Ishikawa (cell line): ENCODE results near the gene IL17RD.

ENCODE experiments used
- CREB1 ChIP-seq: IDR thresholded peaks from 2 replicates; pipeline ENCODE4 v1.6.1; 2012; ENCODE audit warnings: low read depth
- EP300 ChIP-seq: IDR thresholded peaks from 2 replicates; pipeline ENCODE4 v1.6.1; 2012; ENCODE audit warnings: borderline replicate concordance
- RAD21 ChIP-seq: IDR thresholded peaks from 2 replicates; pipeline ENCODE4 v1.6.1; 2012; ENCODE audit warnings: low read depth
- TAF1 ChIP-seq: IDR thresholded peaks from 2 replicates; pipeline ENCODE4 v1.6.1; 2012; ENCODE audit warnings: low read depth, mild to moderate bottlenecking
- TCF12 ChIP-seq: IDR thresholded peaks from 2 replicates; pipeline ENCODE4 v1.6.1; 2012; ENCODE audit warnings: low read depth
- TF ChIP-seq, protein P1 (sequence below): IDR thresholded peaks from 2 replicates; pipeline ENCODE4 v1.6.1; 2012

DNA sequence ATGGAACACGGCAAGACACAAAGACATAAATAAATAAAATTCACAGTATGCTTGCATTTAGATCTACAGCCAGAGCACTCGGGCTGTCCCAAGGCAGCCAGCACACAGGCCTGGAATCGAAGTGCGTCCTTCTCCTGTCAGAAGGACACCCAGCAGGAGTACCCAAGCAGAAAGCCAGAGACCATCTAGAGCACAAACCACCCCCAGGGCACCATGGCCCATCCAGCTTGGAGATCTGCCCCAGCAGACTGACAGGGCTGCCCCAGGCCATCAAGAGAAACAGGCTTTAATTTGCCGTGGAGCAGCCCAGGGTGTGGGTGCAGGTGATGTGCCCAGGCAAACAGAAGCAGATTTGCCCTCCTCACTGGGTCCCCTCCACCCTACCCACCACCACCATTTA lies 112.5 kb downstream of the IL17RD start:
- TF ChIP-seq TCF12 (no peak), RAD21 (no peak), CREB1 (no peak), TAF1 (no peak), EP300 (no peak)
- TF ChIP-seq, protein P1, sequence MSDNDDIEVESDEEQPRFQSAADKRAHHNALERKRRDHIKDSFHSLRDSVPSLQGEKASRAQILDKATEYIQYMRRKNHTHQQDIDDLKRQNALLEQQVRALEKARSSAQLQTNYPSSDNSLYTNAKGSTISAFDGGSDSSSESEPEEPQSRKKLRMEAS = no peak
